Measurements from ENCODE around the gene SERPINH1. TPM values are rescaled to one million over a fixed set of nuclear protein-coding genes. Genes with fewer than 3 reads are reported as not detected.

SERPINH1 gene
- total RNA-seq, 1 donor from 2014 or later, result 484 TPM

DNA sequence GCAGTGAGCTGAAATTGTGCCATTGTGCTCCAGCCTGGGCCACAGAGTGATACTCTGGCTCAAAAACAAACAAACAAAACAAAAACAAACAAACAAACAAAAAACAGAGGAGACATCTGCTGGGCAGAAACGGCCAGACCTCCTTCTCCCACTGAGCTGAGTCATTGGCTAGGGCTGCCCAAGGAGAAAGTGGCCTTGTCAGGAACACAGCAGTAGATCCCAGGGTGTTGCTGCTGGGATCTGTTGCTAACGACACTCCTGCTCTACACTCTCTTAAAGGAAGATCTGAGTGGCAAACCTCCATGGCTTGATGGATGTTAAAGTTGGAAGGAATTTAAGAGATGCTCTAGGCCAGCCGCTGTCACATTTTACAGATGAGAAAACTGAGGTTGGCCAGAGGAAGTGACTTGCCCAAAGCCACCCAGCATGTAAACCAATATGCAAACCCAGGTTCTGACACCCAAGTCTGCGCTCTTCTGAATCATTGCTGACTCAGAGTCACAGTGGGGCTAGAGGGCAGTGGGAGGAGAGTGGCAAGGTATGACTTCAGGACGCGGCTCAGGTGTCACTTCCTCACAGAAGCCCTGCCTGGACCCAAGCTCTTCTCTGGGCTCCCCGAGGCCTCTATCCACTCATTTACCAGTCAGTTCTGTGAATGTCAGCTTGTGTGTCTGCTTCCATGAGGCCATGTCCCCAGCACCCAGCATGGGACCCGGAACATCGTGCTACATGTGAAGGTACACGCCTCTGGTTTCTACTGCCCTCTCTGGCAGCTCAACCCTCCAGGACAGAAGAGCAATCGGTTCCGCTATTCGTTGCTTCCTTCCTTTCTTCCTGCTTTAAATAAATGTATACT, 25.0 kb upstream of the SERPINH1 start:
- TF ChIP-seq, protein P1, sequence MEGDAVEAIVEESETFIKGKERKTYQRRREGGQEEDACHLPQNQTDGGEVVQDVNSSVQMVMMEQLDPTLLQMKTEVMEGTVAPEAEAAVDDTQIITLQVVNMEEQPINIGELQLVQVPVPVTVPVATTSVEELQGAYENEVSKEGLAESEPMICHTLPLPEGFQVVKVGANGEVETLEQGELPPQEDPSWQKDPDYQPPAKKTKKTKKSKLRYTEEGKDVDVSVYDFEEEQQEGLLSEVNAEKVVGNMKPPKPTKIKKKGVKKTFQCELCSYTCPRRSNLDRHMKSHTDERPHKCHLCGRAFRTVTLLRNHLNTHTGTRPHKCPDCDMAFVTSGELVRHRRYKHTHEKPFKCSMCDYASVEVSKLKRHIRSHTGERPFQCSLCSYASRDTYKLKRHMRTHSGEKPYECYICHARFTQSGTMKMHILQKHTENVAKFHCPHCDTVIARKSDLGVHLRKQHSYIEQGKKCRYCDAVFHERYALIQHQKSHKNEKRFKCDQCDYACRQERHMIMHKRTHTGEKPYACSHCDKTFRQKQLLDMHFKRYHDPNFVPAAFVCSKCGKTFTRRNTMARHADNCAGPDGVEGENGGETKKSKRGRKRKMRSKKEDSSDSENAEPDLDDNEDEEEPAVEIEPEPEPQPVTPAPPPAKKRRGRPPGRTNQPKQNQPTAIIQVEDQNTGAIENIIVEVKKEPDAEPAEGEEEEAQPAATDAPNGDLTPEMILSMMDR (IDR thresholded peaks at IDR 0.05), result no peak
- no peak overlapping the region for H3K4me3 Mint-ChIP-seq (ENCODE audit: unreplicated experiment)
- no peaks in the 10 kb centered on the region for H3K9me3 Mint-ChIP-seq (ENCODE audit: unreplicated experiment)
- H3K4me1 Mint-ChIP-seq (ENCODE audit: unreplicated experiment), result peaks cover 12% of the 10 kb centered on the region
- H3K27me3 Mint-ChIP-seq (ENCODE audit: unreplicated experiment), result peaks cover 11% of the 10 kb centered on the region
- H3K36me3 Mint-ChIP-seq (ENCODE audit: unreplicated experiment), result no peaks in the 10 kb centered on the region
- H3K27ac Mint-ChIP-seq (ENCODE audit: unreplicated experiment), result no peak overlapping the region
- no peak for DNase-seq (ENCODE audit: extremely low spot score, unreplicated experiment)

GRCh38 chr11:75537740-75538139, 24.3 kb upstream of the SERPINH1 start:
- Mint-ChIP-seq H3K27ac (ENCODE audit: unreplicated experiment) (no peak overlapping the region), H3K27me3 (ENCODE audit: unreplicated experiment) (peaks cover 11% of the 10 kb centered on the region), H3K4me1 (ENCODE audit: unreplicated experiment) (peaks cover 9% of the 10 kb centered on the region), H3K9me3 (ENCODE audit: unreplicated experiment) (no peaks in the 10 kb centered on the region), H3K4me3 (ENCODE audit: unreplicated experiment) (no peak overlapping the region), H3K36me3 (ENCODE audit: unreplicated experiment) (no peaks in the 10 kb centered on the region)
- no peak for DNase-seq (ENCODE audit: extremely low spot score, unreplicated experiment)
- TF ChIP-seq, protein P1 (IDR thresholded peaks at IDR 0.05), result no peak

- Mint-ChIP-seq H3K36me3 (ENCODE audit: unreplicated experiment) (no peaks in the 10 kb centered on the region), H3K4me1 (ENCODE audit: unreplicated experiment) (peaks cover 9% of the 10 kb centered on the region), H3K9me3 (ENCODE audit: unreplicated experiment) (no peaks in the 10 kb centered on the region), H3K27ac (ENCODE audit: unreplicated experiment) (no peak overlapping the region), H3K27me3 (ENCODE audit: unreplicated experiment) (peaks cover 11% of the 10 kb centered on the region), H3K4me3 (ENCODE audit: unreplicated experiment) (no peak overlapping the region)
- DNase-seq (ENCODE audit: extremely low spot score, unreplicated experiment), result no peak
- TF ChIP-seq, protein P1 (IDR thresholded peaks at IDR 0.05), result no peak
Observed at GRCh38 chr11:75538150-75538942, 23.7 kb upstream of the SERPINH1 start.

DNA sequence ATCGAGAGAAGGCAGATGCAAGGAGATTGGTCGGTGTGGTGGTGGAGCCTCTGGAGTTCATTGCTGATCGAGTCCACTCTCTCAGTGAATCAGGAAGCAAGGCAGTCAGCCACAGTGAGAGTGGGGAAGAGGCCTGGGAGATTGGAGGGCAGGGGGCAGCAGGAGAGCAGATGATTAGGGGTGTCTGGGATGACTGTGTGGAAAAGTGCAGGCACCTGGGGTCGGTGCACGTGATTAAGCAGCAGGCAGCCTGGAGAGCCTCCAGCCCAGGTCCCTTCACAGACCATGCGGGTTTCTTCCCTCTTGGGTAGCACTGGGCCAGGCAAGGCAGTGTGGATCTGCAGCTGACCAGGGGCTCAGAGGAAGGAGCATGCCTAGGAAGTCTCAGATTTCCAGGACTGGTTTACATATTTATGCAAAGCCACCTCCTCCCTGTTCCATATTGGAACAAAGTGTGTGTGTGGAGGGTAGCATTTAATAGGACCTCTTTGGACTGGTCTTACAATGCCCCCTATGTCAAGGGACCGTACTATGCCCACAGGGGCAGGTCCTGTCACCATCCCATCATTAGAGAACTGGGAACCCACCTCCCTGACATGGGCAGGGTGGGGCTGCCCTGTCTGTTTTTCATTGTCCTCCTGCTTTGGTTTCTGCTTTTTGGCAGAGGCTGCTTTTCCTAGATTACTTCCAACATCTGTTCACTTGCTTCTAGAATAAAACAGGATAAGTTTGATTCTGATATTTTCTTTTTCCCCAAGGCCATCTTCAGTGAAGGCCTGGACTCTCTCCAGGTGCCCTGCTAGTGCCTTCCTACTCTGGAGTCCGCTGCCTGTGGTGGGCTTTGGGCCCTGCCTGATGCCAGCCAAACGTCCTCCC, 22.4 kb upstream of the SERPINH1 start:
- DNase-seq (ENCODE audit: extremely low spot score, unreplicated experiment), result no peak
- Mint-ChIP-seq H3K4me3 (ENCODE audit: unreplicated experiment) (no peak overlapping the region), H3K4me1 (ENCODE audit: unreplicated experiment) (peaks cover 3% of the 10 kb centered on the region), H3K27me3 (ENCODE audit: unreplicated experiment) (peaks cover 11% of the 10 kb centered on the region), H3K36me3 (ENCODE audit: unreplicated experiment) (no peaks in the 10 kb centered on the region), H3K27ac (ENCODE audit: unreplicated experiment) (no peak overlapping the region), H3K9me3 (ENCODE audit: unreplicated experiment) (no peaks in the 10 kb centered on the region)
- TF ChIP-seq, protein P1 (IDR thresholded peaks at IDR 0.05), result no peak
